K562 (cell line): ENCODE data around the gene NUBPL.

Source experiments
- ELF1 ChIP-seq: fragments of 200-800 bp; sonication (Bioruptor generic); IDR thresholded peaks from 2 replicates; pipeline ENCODE4 v1.6.1; 2016; ENCODE audit warnings: missing genetic modification characterization, missing compliant biosample characterization
- KAT8 ChIP-seq: fragments of 450-650 bp; IDR thresholded peaks from 2 replicates; pipeline ENCODE4 v1.6.1; 2016; ENCODE audit warnings: low read depth, mild to moderate bottlenecking
- MLX ChIP-seq, 2 experiments: fragments of 450-650 bp in 1 of 2; sonication (generic) in 1 of 2; formaldehyde crosslinking; conservative IDR thresholded peaks; 2 replicates each; pipeline versions ENCODE4 v1.4.0 to v1.8.1; 2020 to 2022; ENCODE audit warnings: mild to moderate bottlenecking in 1 of 2, missing genetic modification reagents in 1 of 2
- NONO ChIP-seq, 2 experiments: fragments of 200-400 bp in 1 of 2; fragments of 450-650 bp in 1 of 2; formaldehyde crosslinking in 1 of 2; IDR thresholded peaks; 2 replicates each; pipeline ENCODE4 v1.6.1; 2017; ENCODE audit warnings: low read depth in 2 of 2, mild to moderate bottlenecking in 2 of 2, moderate library complexity in 2 of 2, low read length in 1 of 2
- POLR2A ChIP-seq: fragments of 450-650 bp; conservative IDR thresholded peaks from 2 replicates; pipeline ENCODE4 v1.6.1; 2016
- PRDM10 ChIP-seq: fragments of 450-650 bp; IDR thresholded peaks from 2 replicates; pipeline ENCODE4 v1.6.1; 2018; ENCODE audit not compliant: partially characterized antibody
- SIN3A ChIP-seq, 2 experiments: fragments of 150-350 bp in 1 of 2; IDR thresholded peaks; 2 replicates each; pipeline ENCODE4 v1.6.1; 2011 to 2016; ENCODE audit warnings: borderline replicate concordance in 2 of 2, low read depth in 2 of 2, low read length in 2 of 2, mild to moderate bottlenecking in 2 of 2, moderate library complexity in 2 of 2; ENCODE audit not compliant: control insufficient read depth in 1 of 2
- SNRNP70 ChIP-seq: fragments of 200-400 bp; formaldehyde crosslinking; optimal IDR thresholded peaks from 2 replicates; pipeline ENCODE3; 2017; ENCODE audit warnings: low read depth, low read length
- ZKSCAN1 ChIP-seq: fragments of 150-350 bp; IDR thresholded peaks from 2 replicates; pipeline ENCODE4 v1.6.1; 2016; ENCODE audit warnings: low read depth, low read length
- ZNF311 ChIP-seq: fragments of 250-450 bp; sonication (Bioruptor Pico); IDR thresholded peaks from 2 replicates; pipeline ENCODE4 v1.4.0; 2020; ENCODE audit warnings: mild to moderate bottlenecking, moderate library complexity
- ZNF584 ChIP-seq: fragments of 200-800 bp; sonication (Bioruptor generic); IDR thresholded peaks from 2 replicates; pipeline ENCODE4 v1.6.1; 2016; ENCODE audit warnings: low read depth, mild to moderate bottlenecking, missing genetic modification characterization, missing compliant biosample characterization
- ZZZ3 ChIP-seq: fragments of 450-650 bp; IDR thresholded peaks from 2 replicates; pipeline ENCODE4 v1.6.1; 2016; ENCODE audit warnings: antibody characterized with exemption, mild to moderate bottlenecking, moderate library complexity
- TF ChIP-seq, protein P1 (sequence below): fragments of 250-450 bp; sonication (Bioruptor Pico); IDR thresholded peaks from 2 replicates; pipeline ENCODE4 v1.5.0; 2020; ENCODE audit warnings: mild to moderate bottlenecking
- TF ChIP-seq, protein P2 (sequence below): fragments of 450-650 bp; conservative IDR thresholded peaks from 2 replicates; pipeline ENCODE4 v1.6.1; 2016; ENCODE audit warnings: missing genetic modification characterization, low read depth, mild to moderate bottlenecking, control low read depth, missing compliant biosample characterization

DNA sequence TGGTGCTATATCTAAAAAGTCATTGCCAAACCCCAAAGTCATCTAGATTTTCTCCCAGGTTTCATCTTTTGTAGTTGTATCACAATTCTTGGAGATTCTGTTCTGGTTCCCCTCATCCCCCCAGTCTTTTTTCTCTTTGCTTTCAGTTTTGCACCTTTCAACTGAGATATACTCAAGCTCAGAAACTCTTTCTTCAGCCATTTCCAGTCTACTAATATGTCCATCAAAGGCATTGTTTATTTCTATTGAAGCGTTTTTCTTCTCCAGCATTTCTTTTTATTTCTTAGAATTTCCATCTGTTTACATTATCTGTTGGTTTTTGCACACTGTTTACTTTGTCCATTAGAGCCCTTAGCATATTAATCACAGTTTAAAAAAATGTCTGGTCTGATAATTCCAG lies 179.5 kb downstream of the NUBPL start:
- TF ChIP-seq NONO (IDR thresholded peaks at IDR 0.05; ENCODE audit: low read depth in 2 of 2, low read length in 1 of 2) (no peak), ZNF311 (CRISPR knock-in tag) (no peak), SIN3A (IDR thresholded peaks at IDR 0.05; ENCODE audit: borderline replicate concordance in 2 of 2, control insufficient read depth in 1 of 2, low read depth in 2 of 2, low read length in 2 of 2) (no peak), POLR2A (no peak), KAT8 (no peak), ZKSCAN1 (no peak), ZZZ3 (no peak), SNRNP70 (no peak), MLX (CRISPR knock-in tag; conservative IDR thresholded peaks at IDR 0.05) (no peak), ZNF584 (CRISPR knock-in tag) (no peak), ELF1 (tag) (no peak), PRDM10 (no peak)
- TF ChIP-seq, protein P1, sequence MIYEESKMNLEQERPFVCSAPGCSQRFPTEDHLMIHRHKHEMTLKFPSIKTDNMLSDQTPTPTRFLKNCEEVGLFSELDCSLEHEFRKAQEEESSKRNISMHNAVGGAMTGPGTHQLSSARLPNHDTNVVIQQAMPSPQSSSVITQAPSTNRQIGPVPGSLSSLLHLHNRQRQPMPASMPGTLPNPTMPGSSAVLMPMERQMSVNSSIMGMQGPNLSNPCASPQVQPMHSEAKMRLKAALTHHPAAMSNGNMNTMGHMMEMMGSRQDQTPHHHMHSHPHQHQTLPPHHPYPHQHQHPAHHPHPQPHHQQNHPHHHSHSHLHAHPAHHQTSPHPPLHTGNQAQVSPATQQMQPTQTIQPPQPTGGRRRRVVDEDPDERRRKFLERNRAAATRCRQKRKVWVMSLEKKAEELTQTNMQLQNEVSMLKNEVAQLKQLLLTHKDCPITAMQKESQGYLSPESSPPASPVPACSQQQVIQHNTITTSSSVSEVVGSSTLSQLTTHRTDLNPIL (CRISPR knock-in tag) = no peak
- TF ChIP-seq, protein P2, sequence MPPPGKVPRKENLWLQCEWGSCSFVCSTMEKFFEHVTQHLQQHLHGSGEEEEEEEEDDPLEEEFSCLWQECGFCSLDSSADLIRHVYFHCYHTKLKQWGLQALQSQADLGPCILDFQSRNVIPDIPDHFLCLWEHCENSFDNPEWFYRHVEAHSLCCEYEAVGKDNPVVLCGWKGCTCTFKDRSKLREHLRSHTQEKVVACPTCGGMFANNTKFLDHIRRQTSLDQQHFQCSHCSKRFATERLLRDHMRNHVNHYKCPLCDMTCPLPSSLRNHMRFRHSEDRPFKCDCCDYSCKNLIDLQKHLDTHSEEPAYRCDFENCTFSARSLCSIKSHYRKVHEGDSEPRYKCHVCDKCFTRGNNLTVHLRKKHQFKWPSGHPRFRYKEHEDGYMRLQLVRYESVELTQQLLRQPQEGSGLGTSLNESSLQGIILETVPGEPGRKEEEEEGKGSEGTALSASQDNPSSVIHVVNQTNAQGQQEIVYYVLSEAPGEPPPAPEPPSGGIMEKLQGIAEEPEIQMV = no peak
